ENCODE results near the gene KLHL24. TPM values are rescaled to one million over a fixed set of nuclear protein-coding genes. Genes with fewer than 3 reads are reported as not detected.
A peak's percentile ranks its signal among the peaks of the same experiment; 100 is the strongest.

Gene KLHL24
- total and polyA plus RNA-seq, 2 experiments from 2014 or later = 8.2 to 51.0 TPM

DNA sequence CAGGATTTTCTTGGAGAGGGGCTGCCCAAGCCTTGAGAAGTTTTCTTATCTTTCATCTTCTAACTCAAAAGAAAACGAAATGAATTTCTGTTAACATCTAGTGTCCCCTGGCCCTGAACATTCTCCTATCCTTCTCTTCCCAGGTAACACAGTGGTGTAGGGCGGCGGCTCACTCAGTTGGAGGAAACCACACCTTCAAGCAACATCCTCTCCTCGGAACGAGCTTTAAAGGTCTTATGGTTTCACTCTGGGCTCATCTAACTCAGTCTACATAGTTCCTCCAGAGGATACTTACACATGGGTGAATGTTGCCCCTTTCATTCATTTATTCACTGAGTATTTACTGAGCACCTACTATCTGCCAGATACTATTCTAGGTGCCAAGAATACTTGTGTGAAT is 48.9 kb upstream of the KLHL24 start (continued):
- TF ChIP-seq ZNF114 (CRISPR knock-in tag; IDR thresholded peaks at IDR 0.05) = no peak

DNA sequence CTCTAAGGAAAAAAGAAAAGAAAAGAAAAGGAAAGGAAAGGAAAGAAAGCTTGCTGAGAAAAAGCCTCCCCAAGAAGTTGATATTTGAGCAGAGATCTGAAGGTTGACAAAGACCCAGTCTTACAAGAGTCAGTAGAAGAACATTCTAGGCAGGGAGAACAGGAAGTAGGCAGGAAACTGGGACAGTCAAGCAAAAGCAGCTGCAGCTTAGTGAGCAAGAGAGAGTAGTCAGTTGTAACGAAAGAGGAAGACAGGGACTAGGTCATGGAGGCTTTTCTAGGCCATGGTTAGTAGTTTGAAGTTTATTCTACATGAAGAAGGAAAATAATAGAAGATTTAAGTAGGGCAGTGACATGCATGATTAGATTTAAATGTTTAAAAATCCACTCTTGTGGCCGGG is 48.1 kb upstream of the KLHL24 start:
- H3K27ac Mint-ChIP-seq = no peak overlapping the region
- Histone ChIP-seq H3K4me2 (no peak overlapping the region), H2AFZ (peak overlapping the region; percentile 78; the same call in 1 of the 2 replicates), H4K20me1 (replicated peaks; ENCODE audit: insufficient read depth) (no peaks in the 10 kb centered on the region), H3K79me2 (replicated peaks; ENCODE audit: insufficient read depth) (no peaks in the 10 kb centered on the region), H3K4me1 (ENCODE audit: insufficient read depth) (peaks cover 18% of the 10 kb centered on the region), H3K4me3 (no peak overlapping the region), H3K27ac (ENCODE audit: low read depth) (no peak overlapping the region), H3F3A (replicated peaks; ENCODE audit: low read depth) (no peaks in the 10 kb centered on the region), H3K27me3 (ENCODE audit: insufficient read depth) (no peaks in the 10 kb centered on the region), H3K36me3 (ENCODE audit: insufficient read depth) (no peaks in the 10 kb centered on the region), H3K9me2 (ENCODE audit: insufficient read depth) (no peaks in the 10 kb centered on the region)
- no peak overlapping the region for H3K4me3 Mint-ChIP-seq
- no peaks in the 10 kb centered on the region for H3K27me3 Mint-ChIP-seq (ENCODE audit: insufficient read depth, low read depth, poor library complexity)
- ATAC-seq = no peak
- no peak for DNase-seq (ENCODE audit: low spot score)
- H3K9me3 Mint-ChIP-seq = no peaks in the 10 kb centered on the region
- TF ChIP-seq, protein P1, sequence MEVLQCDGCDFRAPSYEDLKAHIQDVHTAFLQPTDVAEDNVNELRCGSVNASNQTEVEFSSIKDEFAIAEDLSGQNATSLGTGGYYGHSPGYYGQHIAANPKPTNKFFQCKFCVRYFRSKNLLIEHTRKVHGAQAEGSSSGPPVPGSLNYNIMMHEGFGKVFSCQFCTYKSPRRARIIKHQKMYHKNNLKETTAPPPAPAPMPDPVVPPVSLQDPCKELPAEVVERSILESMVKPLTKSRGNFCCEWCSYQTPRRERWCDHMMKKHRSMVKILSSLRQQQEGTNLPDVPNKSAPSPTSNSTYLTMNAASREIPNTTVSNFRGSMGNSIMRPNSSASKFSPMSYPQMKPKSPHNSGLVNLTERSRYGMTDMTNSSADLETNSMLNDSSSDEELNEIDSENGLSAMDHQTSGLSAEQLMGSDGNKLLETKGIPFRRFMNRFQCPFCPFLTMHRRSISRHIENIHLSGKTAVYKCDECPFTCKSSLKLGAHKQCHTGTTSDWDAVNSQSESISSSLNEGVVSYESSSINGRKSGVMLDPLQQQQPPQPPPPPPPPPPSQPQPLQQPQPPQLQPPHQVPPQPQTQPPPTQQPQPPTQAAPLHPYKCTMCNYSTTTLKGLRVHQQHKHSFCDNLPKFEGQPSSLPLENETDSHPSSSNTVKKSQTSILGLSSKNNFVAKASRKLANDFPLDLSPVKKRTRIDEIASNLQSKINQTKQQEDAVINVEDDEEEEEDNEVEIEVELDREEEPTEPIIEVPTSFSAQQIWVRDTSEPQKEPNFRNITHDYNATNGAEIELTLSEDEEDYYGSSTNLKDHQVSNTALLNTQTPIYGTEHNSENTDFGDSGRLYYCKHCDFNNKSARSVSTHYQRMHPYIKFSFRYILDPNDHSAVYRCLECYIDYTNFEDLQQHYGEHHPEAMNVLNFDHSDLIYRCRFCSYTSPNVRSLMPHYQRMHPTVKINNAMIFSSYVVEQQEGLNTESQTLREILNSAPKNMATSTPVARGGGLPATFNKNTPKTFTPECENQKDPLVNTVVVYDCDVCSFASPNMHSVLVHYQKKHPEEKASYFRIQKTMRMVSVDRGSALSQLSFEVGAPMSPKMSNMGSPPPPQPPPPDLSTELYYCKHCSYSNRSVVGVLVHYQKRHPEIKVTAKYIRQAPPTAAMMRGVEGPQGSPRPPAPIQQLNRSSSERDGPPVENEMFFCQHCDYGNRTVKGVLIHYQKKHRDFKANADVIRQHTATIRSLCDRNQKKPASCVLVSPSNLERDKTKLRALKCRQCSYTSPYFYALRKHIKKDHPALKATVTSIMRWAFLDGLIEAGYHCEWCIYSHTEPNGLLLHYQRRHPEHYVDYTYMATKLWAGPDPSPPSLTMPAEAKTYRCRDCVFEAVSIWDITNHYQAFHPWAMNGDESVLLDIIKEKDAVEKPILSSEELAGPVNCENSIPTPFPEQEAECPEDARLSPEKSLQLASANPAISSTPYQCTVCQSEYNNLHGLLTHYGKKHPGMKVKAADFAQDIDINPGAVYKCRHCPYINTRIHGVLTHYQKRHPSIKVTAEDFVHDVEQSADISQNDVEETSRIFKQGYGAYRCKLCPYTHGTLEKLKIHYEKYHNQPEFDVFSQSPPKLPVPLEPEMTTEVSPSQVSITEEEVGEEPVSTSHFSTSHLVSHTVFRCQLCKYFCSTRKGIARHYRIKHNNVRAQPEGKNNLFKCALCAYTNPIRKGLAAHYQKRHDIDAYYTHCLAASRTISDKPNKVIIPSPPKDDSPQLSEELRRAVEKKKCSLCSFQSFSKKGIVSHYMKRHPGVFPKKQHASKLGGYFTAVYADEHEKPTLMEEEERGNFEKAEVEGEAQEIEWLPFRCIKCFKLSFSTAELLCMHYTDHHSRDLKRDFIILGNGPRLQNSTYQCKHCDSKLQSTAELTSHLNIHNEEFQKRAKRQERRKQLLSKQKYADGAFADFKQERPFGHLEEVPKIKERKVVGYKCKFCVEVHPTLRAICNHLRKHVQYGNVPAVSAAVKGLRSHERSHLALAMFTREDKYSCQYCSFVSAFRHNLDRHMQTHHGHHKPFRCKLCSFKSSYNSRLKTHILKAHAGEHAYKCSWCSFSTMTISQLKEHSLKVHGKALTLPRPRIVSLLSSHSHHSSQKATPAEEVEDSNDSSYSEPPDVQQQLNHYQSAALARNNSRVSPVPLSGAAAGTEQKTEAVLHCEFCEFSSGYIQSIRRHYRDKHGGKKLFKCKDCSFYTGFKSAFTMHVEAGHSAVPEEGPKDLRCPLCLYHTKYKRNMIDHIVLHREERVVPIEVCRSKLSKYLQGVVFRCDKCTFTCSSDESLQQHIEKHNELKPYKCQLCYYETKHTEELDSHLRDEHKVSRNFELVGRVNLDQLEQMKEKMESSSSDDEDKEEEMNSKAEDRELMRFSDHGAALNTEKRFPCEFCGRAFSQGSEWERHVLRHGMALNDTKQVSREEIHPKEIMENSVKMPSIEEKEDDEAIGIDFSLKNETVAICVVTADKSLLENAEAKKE (CRISPR knock-in tag; IDR thresholded peaks at IDR 0.05) = no peak
- TF ChIP-seq ZNF331 (CRISPR knock-in tag; IDR thresholded peaks at IDR 0.05; ENCODE audit: low read depth) (no peak), EZH2phosphoT487 (IDR thresholded peaks at IDR 0.05; ENCODE audit: unreplicated experiment) (no peak), ZNF114 (CRISPR knock-in tag; IDR thresholded peaks at IDR 0.05) (no peak), STAT1 (IDR thresholded peaks at IDR 0.05; ENCODE audit: unreplicated experiment) (no peak), POLR2AphosphoS5 (IDR thresholded peaks at IDR 0.05; ENCODE audit: low read depth) (no peak), EZH2 (IDR thresholded peaks at IDR 0.05; ENCODE audit: low read depth, unreplicated experiment) (no peak), NANOG (IDR thresholded peaks at IDR 0.05; ENCODE audit: borderline replicate concordance) (no peak)
- TF ChIP-seq, protein P2, sequence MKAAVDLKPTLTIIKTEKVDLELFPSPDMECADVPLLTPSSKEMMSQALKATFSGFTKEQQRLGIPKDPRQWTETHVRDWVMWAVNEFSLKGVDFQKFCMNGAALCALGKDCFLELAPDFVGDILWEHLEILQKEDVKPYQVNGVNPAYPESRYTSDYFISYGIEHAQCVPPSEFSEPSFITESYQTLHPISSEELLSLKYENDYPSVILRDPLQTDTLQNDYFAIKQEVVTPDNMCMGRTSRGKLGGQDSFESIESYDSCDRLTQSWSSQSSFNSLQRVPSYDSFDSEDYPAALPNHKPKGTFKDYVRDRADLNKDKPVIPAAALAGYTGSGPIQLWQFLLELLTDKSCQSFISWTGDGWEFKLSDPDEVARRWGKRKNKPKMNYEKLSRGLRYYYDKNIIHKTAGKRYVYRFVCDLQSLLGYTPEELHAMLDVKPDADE (IDR thresholded peaks at IDR 0.05) = no peak
- TF ChIP-seq, protein P3, sequence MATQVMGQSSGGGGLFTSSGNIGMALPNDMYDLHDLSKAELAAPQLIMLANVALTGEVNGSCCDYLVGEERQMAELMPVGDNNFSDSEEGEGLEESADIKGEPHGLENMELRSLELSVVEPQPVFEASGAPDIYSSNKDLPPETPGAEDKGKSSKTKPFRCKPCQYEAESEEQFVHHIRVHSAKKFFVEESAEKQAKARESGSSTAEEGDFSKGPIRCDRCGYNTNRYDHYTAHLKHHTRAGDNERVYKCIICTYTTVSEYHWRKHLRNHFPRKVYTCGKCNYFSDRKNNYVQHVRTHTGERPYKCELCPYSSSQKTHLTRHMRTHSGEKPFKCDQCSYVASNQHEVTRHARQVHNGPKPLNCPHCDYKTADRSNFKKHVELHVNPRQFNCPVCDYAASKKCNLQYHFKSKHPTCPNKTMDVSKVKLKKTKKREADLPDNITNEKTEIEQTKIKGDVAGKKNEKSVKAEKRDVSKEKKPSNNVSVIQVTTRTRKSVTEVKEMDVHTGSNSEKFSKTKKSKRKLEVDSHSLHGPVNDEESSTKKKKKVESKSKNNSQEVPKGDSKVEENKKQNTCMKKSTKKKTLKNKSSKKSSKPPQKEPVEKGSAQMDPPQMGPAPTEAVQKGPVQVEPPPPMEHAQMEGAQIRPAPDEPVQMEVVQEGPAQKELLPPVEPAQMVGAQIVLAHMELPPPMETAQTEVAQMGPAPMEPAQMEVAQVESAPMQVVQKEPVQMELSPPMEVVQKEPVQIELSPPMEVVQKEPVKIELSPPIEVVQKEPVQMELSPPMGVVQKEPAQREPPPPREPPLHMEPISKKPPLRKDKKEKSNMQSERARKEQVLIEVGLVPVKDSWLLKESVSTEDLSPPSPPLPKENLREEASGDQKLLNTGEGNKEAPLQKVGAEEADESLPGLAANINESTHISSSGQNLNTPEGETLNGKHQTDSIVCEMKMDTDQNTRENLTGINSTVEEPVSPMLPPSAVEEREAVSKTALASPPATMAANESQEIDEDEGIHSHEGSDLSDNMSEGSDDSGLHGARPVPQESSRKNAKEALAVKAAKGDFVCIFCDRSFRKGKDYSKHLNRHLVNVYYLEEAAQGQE (IDR thresholded peaks at IDR 0.05; ENCODE audit: unreplicated experiment) = no peak
- H3K36me3 Mint-ChIP-seq (ENCODE audit: low read depth) = no peaks in the 10 kb centered on the region
- peaks cover 33% of the 10 kb centered on the region for H3K4me1 Mint-ChIP-seq
